HG03342 (cell line): ENCODE results near the gene PCDHB4.
"Not testable (repeated sequence)": the region's sequence is repeated elsewhere in the genome, so short reads cannot be mapped to it uniquely, and the experiment has no call there.

ENCODE experiments used
- ATAC-seq: cut with Tn5 transposase; IDR thresholded peaks from one replicate; pipeline ENCODE4 v1.9.1; 2021; ENCODE audit warnings: mild to moderate bottlenecking, moderate library complexity; ENCODE audit not compliant: unreplicated experiment

Gene PCDHB4

GRCh38 chr5:141121563-141121962 lies at the start of gene PCDHB4:
PCDHB4 (plus strand) TSS chr5:141121818; CDS start chr5:141121999, 181 bp downstream.
- no peak for ATAC-seq

GRCh38 chr5:141077826-141078225 lies 43.8 kb upstream of the PCDHB4 start:
- no peak for ATAC-seq

- ATAC-seq: no peak
Observed at GRCh38 chr5:141082228-141082627, 39.4 kb upstream of the PCDHB4 start.

DNA sequence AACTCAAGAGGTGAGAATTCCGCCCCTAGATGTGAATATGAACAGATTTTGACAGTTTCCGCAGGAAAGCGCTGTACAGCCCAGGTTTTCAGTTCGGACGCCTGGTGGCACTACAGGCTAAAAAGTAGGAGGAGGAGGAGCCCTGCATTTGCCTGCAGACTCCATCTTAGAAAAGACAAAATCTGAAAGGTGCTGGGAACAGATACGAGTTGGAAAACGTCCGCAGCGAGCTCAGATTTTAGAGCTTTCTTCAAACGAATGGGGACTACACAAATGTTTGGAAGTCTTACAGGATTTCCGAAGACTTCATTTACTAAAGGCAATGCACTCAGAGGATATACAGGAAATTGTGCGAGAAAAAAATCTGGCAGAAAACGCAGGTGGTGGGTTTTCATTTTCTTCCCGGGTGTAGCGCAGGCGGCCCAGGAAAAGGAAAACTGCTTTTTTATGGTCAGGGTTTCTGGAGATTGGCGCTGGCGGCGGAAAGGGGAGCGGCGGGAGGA lies 37.1 kb upstream of the PCDHB4 start:
- no peak for ATAC-seq

DNA sequence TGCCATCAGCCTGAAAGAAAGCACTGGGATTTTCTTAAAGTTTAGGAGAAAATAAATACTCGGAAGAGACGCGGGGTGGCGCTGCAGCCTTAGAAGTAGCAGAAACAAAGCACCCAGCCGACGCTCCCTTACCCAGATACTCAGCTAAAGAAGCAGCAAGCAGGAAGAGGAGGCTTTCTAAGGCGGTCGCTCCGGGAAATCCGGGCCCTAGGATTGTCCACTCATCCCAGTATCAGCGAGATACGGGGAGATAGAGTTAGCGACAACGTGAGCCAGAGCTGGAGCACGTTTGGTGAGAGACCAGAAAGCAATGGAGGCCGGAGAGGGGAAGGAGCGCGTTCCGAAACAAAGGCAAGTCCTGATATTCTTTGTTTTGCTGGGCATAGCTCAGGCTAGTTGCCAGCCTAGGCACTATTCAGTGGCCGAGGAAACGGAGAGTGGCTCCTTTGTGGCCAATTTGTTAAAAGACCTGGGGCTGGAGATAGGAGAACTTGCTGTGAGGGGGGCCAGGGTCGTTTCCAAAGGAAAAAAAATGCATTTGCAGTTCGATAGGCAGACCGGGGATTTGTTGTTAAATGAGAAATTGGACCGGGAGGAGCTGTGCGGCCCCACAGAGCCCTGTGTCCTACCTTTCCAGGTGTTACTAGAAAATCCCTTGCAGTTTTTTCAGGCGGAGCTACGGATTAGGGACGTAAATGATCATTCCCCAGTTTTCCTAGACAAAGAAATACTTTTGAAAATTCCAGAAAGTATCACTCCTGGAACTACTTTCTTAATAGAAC lies 26.9 kb upstream of the PCDHB4 start, which contains the start of gene PCDHB2:
PCDHB2 (plus strand) TSS at position 135 of the 782 bp plus-strand sequence; CDS start at position 311, 176 bp downstream.
- no peak for ATAC-seq

GRCh38 chr5:141095263-141095641 lies 26.4 kb upstream of the PCDHB4 start:
- ATAC-seq: no peak

GRCh38 chr5:141096181-141096580 lies 25.4 kb upstream of the PCDHB4 start:
- ATAC-seq: not testable (repeated sequence)

DNA sequence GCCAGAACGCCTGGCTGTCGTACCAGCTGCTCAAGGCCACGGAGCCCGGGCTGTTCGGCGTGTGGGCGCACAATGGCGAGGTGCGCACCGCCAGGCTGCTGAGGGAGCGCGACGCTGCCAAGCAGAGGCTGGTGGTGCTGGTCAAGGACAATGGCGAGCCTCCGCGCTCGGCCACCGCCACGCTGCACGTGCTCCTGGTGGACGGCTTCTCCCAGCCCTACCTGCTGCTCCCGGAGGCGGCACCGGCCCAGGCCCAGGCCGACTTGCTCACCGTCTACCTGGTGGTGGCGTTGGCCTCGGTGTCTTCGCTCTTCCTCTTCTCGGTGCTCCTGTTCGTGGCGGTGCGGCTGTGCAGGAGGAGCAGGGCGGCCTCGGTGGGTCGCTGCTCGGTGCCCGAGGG lies 25.0 kb upstream of the PCDHB4 start:
- not testable (repeated sequence) for ATAC-seq

DNA sequence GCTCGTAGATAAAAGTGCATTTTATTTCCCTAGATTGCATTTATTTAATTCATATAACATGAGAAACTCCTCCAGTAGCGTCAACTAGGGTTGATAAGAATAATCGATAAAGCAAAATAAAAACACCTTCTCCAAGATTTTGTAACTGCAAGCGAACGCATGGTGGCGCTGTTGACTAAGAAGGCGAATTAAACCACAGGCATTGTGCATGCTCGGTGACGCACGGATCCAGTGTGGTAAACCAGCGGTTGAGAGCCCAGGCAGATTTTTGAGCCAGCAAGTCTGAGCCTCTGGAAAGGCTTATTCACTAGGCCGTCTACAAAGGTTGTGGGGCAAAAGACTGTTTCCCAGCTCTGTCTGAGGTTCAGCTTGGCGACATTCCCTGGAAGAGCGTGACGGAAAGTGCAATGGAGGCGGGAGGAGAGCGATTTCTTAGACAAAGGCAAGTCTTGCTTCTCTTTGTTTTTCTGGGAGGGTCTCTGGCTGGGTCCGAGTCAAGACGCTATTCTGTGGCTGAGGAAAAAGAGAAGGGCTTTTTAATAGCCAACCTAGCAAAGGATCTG lies 21.3 kb upstream of the PCDHB4 start, which contains the start of gene PCDHB3:
PCDHB3 (plus strand) TSS at position 231 of the 563 bp plus-strand sequence; CDS start at position 408, 177 bp downstream.
- ATAC-seq: no peak

GRCh38 chr5:141101059-141101458 lies 20.6 kb upstream of the PCDHB4 start:
- ATAC-seq: no peak

DNA sequence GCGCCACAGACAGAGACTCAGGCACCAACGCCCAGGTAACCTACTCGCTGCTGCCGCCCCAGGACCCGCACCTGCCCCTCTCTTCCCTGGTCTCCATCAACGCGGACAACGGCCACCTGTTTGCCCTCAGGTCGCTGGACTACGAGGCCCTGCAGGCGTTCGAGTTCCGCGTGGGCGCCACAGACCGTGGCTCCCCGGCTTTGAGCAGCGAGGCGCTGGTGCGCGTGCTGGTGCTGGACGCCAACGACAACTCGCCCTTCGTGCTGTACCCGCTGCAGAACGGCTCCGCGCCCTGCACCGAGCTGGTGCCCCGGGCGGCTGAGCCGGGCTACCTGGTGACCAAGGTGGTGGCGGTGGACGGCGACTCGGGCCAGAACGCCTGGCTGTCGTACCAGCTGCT lies 19.5 kb upstream of the PCDHB4 start:
- ATAC-seq: not testable (repeated sequence)

- ATAC-seq: not testable (repeated sequence)
Observed at GRCh38 chr5:141102471-141102870, 19.1 kb upstream of the PCDHB4 start.

GRCh38 chr5:141105350-141105749 lies 16.3 kb upstream of the PCDHB4 start:
- no peak for ATAC-seq

DNA sequence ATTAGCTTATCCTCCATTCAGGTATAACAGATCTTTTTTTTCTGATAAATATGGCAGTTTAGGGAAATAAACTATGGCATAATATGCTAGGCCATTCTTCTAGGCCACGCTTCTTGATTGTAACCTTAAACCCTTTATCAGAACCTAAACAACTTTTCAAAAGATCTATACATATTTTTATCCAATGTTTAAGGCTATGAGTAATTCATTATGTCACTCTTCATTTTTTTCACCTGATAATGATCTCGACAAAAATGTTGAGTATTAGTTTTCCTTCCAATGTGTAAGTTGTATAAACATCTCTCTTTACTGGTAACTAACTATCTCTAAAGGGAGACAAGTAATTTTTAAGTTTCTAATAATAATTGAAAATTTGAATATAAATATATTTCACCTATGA lies 2.4 kb upstream of the PCDHB4 start:
- ATAC-seq: no peak

GRCh38 chr5:141121985-141122384 lies 367 bp downstream of the PCDHB4 start:
- ATAC-seq: no peak

DNA sequence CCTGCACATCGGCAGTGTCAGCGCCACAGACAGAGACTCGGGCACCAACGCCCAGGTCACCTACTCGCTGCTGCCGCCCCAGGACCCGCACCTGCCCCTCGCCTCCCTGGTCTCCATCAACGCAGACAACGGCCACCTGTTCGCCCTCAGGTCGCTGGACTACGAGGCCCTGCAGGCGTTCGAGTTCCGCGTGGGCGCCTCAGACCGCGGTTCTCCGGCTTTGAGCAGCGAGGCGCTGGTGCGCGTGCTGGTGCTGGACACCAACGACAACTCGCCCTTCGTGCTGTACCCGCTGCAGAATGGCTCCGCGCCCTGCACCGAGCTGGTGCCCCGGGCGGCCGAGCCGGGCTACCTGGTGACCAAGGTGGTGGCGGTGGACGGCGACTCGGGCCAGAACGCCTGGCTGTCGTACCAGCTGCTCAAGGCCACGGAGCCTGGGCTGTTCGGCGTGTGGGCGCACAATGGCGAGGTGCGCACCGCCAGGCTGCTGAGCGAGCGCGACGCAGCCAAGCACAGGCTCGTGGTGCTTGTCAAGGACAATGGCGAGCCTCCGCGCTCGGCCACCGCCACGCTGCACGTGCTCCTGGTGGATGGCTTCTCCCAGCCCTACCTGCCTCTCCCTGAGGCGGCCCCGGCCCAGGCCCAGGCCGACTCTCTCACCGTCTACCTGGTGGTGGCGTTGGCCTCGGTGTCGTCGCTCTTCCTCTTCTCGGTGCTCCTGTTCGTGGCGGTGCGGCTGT lies 1.9 kb downstream of the PCDHB4 start:
- ATAC-seq: not testable (repeated sequence)

DNA sequence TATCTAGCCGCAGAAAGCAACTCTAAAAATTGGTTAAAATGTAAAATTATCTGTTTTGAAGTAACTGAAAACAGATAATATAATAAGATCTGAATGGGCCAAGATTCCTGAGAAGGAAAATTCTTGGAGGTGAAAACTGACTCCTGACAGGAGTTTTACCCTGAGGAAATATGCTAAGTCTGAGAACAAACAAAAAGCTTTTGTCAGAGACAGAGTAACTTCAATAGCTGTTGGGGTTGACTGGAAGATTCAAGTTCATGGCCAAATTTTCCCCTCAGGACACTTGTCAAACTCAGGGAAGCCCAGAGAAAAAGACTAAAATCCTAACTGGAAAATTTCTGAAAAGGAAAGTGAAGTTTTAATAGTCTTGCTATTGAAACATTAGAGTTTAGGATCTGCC lies 5.7 kb downstream of the PCDHB4 start:
- ATAC-seq: no peak

- ATAC-seq: no peak
Observed at GRCh38 chr5:141135030-141135717, 13.6 kb downstream of the PCDHB4 start, which contains the start of gene PCDHB5. PCDHB5 (plus strand) TSS chr5:141135206; CDS start chr5:141135435, 229 bp downstream.

DNA sequence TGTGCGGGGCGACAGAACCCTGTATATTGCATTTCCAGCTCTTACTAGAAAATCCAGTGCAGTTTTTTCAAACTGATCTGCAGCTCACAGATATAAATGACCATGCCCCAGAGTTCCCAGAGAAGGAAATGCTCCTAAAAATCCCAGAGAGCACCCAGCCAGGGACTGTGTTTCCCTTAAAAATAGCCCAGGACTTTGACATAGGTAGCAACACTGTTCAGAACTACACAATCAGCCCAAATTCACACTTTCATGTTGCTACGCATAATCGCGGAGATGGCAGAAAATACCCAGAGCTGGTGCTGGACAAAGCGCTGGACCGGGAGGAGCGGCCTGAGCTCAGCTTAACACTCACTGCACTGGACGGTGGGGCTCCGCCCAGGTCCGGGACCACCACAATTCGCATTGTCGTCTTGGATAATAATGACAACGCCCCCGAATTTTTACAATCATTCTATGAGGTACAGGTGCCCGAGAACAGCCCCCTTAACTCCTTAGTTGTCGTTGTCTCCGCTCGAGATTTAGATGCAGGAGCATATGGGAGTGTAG lies 14.2 kb downstream of the PCDHB4 start:
- no peak for ATAC-seq

DNA sequence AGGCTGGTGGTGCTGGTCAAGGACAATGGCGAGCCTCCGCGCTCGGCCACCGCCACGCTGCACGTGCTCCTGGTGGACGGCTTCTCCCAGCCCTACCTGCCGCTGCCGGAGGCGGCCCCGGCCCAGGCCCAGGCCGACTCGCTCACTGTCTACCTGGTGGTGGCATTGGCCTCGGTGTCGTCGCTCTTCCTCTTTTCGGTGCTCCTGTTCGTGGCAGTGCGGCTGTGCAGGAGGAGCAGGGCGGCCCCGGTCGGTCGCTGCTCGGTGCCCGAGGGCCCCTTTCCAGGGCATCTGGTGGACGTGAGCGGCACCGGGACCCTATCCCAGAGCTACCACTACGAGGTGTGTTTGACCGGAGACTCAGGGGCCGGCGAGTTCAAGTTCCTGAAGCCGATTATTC lies 15.7 kb downstream of the PCDHB4 start:
- not testable (repeated sequence) for ATAC-seq
